ENCODE measurements around the gene LYPD6. TPM values are rescaled to one million over a fixed set of nuclear protein-coding genes. Genes with fewer than 3 reads are reported as not detected.

LYPD6 gene
- total and polyA plus RNA-seq, 9 of the 15 experiments (the other 6 are each of a cell fraction or from before 2014, with no cell fraction given), result not detected

- TF ChIP-seq KDM5B (IDR thresholded peaks at IDR 0.05; ENCODE audit: insufficient replicate concordance, low read depth, low read length) (no peak), HDGF (IDR thresholded peaks at IDR 0.05) (no peak)
Observed at GRCh38 chr2:149507974-149508373, 177.6 kb downstream of the LYPD6 start (continued).

- Histone ChIP-seq H3K4me2 (ENCODE audit: insufficient read depth, low read length) (no peak overlapping the region), H3K79me2 (ENCODE audit: control insufficient read depth, insufficient read depth, low read length) (no peaks in the 10 kb centered on the region), H3K9me1 (ENCODE audit: control insufficient read depth, insufficient read depth, low read length) (no peaks in the 10 kb centered on the region), H3K4me3 (no peak overlapping the region), H3K9me3 (replicated peaks; ENCODE audit: control insufficient read depth, insufficient read depth, low read depth, low read length) (no peaks in the 10 kb centered on the region), H3K27ac (ENCODE audit: extremely low read depth, low read depth, low read length) (no peak overlapping the region), H3K9ac (ENCODE audit: insufficient read depth in 1 of 2, low read depth in 2 of 2, low read length in 2 of 2) (no peak overlapping the region), H2AFZ (ENCODE audit: low read depth, low read length) (no peak overlapping the region), H3K4me1 (replicated peaks in 1 of 2; ENCODE audit: control insufficient read depth in 2 of 2, insufficient read depth in 2 of 2, low read length in 2 of 2) (no peaks in the 10 kb centered on the region), H3K36me3 (ENCODE audit: control insufficient read depth, insufficient read depth, low read length) (no peaks in the 10 kb centered on the region), H3K27me3 (ENCODE audit: control insufficient read depth in 2 of 2, insufficient read depth in 2 of 2, low read length in 2 of 2) (no peaks in the 10 kb centered on the region), H4K20me1 (replicated peaks; ENCODE audit: control insufficient read depth, insufficient read depth, low read length) (no peaks in the 10 kb centered on the region)
- CTCF ChIA-PET (ENCODE audit: low intra/inter-chr PET ratio), result no interaction called here
- 0% methylated on average over 1 of the region's 1 CpG for WGBS (ENCODE audit: insufficient coverage, low coverage, missing lambda C conversion rate)
- DNase-seq (ENCODE audit: extremely low read depth in 1 of 4, low spot score in 3 of 4) (no peak), ATAC-seq (no peak), FAIRE-seq (no peak)
- in situ Hi-C loops (cut with MboI), result no loop called here
- no TSS peak for BruUV-seq (replicated peaks)
- intact Hi-C loops (cut with micrococcal nuclease), result no loop called here
- POLR2A ChIA-PET, result no interaction called here
- no peak for TF ChIP-seq BCL6 (CRISPR knock-in tag; IDR thresholded peaks at IDR 0.05)
- TF ChIP-seq TEAD1 (CRISPR knock-in tag; IDR thresholded peaks at IDR 0.05), result no peak
- no peak for TF ChIP-seq ZC3H4 (CRISPR knock-in tag; IDR thresholded peaks at IDR 0.05; ENCODE audit: borderline replicate concordance)
- TF ChIP-seq ZNF655 (CRISPR knock-in tag; IDR thresholded peaks at IDR 0.05), result no peak
- no peak for TF ChIP-seq MECOM (CRISPR knock-in tag; IDR thresholded peaks at IDR 0.05)
- TF ChIP-seq XRCC4 (IDR thresholded peaks at IDR 0.05; ENCODE audit: extremely low read depth, insufficient read depth, insufficient read length), result no peak
- no peak for TF ChIP-seq ATF7 (IDR thresholded peaks at IDR 0.05)
- no peak for TF ChIP-seq HMG20A (CRISPR knock-in tag; conservative IDR thresholded peaks at IDR 0.05)
- TF ChIP-seq DACH1 (IDR thresholded peaks at IDR 0.05; ENCODE audit: partially characterized antibody), result no peak
- TF ChIP-seq, protein P1, sequence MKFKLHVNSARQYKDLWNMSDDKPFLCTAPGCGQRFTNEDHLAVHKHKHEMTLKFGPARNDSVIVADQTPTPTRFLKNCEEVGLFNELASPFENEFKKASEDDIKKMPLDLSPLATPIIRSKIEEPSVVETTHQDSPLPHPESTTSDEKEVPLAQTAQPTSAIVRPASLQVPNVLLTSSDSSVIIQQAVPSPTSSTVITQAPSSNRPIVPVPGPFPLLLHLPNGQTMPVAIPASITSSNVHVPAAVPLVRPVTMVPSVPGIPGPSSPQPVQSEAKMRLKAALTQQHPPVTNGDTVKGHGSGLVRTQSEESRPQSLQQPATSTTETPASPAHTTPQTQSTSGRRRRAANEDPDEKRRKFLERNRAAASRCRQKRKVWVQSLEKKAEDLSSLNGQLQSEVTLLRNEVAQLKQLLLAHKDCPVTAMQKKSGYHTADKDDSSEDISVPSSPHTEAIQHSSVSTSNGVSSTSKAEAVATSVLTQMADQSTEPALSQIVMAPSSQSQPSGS (CRISPR knock-in tag; IDR thresholded peaks at IDR 0.05), result no peak
- TF ChIP-seq RBM17 (IDR thresholded peaks at IDR 0.05; ENCODE audit: borderline replicate concordance, low read depth, low read length), result no peak
- TF ChIP-seq NELFE (IDR thresholded peaks at IDR 0.05; ENCODE audit: insufficient read depth, insufficient read length), result no peak
- TF ChIP-seq, protein P2, sequence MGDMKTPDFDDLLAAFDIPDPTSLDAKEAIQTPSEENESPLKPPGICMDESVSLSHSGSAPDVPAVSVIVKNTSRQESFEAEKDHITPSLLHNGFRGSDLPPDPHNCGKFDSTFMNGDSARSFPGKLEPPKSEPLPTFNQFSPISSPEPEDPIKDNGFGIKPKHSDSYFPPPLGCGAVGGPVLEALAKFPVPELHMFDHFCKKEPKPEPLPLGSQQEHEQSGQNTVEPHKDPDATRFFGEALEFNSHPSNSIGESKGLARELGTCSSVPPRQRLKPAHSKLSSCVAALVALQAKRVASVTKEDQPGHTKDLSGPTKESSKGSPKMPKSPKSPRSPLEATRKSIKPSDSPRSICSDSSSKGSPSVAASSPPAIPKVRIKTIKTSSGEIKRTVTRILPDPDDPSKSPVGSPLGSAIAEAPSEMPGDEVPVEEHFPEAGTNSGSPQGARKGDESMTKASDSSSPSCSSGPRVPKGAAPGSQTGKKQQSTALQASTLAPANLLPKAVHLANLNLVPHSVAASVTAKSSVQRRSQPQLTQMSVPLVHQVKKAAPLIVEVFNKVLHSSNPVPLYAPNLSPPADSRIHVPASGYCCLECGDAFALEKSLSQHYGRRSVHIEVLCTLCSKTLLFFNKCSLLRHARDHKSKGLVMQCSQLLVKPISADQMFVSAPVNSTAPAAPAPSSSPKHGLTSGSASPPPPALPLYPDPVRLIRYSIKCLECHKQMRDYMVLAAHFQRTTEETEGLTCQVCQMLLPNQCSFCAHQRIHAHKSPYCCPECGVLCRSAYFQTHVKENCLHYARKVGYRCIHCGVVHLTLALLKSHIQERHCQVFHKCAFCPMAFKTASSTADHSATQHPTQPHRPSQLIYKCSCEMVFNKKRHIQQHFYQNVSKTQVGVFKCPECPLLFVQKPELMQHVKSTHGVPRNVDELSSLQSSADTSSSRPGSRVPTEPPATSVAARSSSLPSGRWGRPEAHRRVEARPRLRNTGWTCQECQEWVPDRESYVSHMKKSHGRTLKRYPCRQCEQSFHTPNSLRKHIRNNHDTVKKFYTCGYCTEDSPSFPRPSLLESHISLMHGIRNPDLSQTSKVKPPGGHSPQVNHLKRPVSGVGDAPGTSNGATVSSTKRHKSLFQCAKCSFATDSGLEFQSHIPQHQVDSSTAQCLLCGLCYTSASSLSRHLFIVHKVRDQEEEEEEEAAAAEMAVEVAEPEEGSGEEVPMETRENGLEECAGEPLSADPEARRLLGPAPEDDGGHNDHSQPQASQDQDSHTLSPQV (IDR thresholded peaks at IDR 0.05), result no peak
Observed at GRCh38 chr2:149513461-149513860, 183.1 kb downstream of the LYPD6 start.
